Uterus (tissue), 4 donors: ENCODE measurements around the gene L2HGDH. TPM values are rescaled to one million over a fixed set of nuclear protein-coding genes. Genes with fewer than 3 reads are reported as not detected.
"Not testable (repeated sequence)": the region's sequence is repeated elsewhere in the genome, so short reads cannot be mapped to it uniquely, and the experiment has no call there.

ENCODE experiments used
- DNase-seq, 2 donors: peaks; one replicate each; pipeline ENCODE4 v3.0.0-alpha.2; 2019 to 2020
- H3K27ac ChIP-seq, 2 donors: fragments of 200-600 bp; sonication (generic); 1 replicate in 1 of 2; 2 replicates in 1 of 2; pipeline ENCODE4 v1.5.1; 2016 to 2018
- H3K27me3 ChIP-seq, 2 donors: fragments of 200-600 bp; sonication (generic); one replicate each; pipeline ENCODE4 v1.5.1; 2018 to 2019; ENCODE audit warnings: control low read depth in 1 of 2
- H3K36me3 ChIP-seq, 2 donors: fragments of 200-600 bp; sonication (generic); one replicate each; pipeline ENCODE4 v1.5.1; 2019; ENCODE audit warnings: control low read depth in 1 of 2
- H3K4me1 ChIP-seq, 2 donors: fragments of 200-600 bp; sonication (generic); one replicate each; pipeline ENCODE4 v1.5.1; 2018 to 2019; ENCODE audit warnings: control low read depth in 1 of 2
- H3K4me3 ChIP-seq, 2 donors: fragments of 200-600 bp; sonication (generic); 1 replicate in 1 of 2; 2 replicates in 1 of 2; pipeline ENCODE4 v1.5.1; 2018 to 2019; ENCODE audit warnings: mild to moderate bottlenecking in 1 of 2
- H3K9me3 ChIP-seq, 2 donors: fragments of 200-600 bp; sonication (generic); one replicate each; pipeline ENCODE4 v1.5.1; 2019; ENCODE audit warnings: control low read depth in 1 of 2
- POLR2A ChIP-seq, 2 donors: fragments of 450-650 bp; IDR thresholded peaks; one replicate each; pipeline ENCODE4 v1.6.1; 2016; ENCODE audit warnings: antibody characterized with exemption in 2 of 2, mild to moderate bottlenecking in 1 of 2, moderate library complexity in 1 of 2
- intact Hi-C: fragments of 100-400 bp; cut with DNase I; formaldehyde crosslinking; loops from one replicate; pipeline ENCODE4 v1.15.1; 2023; ENCODE audit warnings: low total_unique reads
- total RNA-seq, 4 donors: library from RNA; depleted of rRNA in 3 of 4; stranded (reverse); fragments of >200 nt in 3 of 4; gene quantifications; one replicate each; pipeline versions ENCODE4 v1.1.0 to v1.2.4, GENCODE V29; 2014 to 2023
- TF ChIP-seq, protein P1 (sequence below), 4 experiments: fragments of 200-600 bp in 2 of 4; fragments of 450-650 bp in 2 of 4; sonication (generic) in 2 of 4; IDR thresholded peaks; one replicate each; pipeline ENCODE4 v1.5.1; 2016 to 2019; ENCODE audit warnings: antibody characterized with exemption in 4 of 4, mild to moderate bottlenecking in 2 of 4, moderate library complexity in 1 of 4
- donor health status: DM: yes; HTN: yes; CAD: no.

The L2HGDH gene
- total RNA-seq, 4 donors from 2014 or later, result 0.29 to 7.9 (median 2.5) TPM

GRCh38 chr14:50319721-50320120, 7.7 kb upstream of the L2HGDH start:
- H3K4me3 ChIP-seq, result no peak overlapping the region
- TF ChIP-seq, protein P1, sequence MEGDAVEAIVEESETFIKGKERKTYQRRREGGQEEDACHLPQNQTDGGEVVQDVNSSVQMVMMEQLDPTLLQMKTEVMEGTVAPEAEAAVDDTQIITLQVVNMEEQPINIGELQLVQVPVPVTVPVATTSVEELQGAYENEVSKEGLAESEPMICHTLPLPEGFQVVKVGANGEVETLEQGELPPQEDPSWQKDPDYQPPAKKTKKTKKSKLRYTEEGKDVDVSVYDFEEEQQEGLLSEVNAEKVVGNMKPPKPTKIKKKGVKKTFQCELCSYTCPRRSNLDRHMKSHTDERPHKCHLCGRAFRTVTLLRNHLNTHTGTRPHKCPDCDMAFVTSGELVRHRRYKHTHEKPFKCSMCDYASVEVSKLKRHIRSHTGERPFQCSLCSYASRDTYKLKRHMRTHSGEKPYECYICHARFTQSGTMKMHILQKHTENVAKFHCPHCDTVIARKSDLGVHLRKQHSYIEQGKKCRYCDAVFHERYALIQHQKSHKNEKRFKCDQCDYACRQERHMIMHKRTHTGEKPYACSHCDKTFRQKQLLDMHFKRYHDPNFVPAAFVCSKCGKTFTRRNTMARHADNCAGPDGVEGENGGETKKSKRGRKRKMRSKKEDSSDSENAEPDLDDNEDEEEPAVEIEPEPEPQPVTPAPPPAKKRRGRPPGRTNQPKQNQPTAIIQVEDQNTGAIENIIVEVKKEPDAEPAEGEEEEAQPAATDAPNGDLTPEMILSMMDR (IDR thresholded peaks at IDR 0.05), result no peak
- no peak for TF ChIP-seq POLR2A (IDR thresholded peaks at IDR 0.05)
- no peaks in the 10 kb centered on the region for H3K27me3 ChIP-seq
- no peaks in the 10 kb centered on the region for H3K36me3 ChIP-seq
- peak overlapping the region; percentile 62 to 87 for H3K27ac ChIP-seq
- no peaks in the 10 kb centered on the region for H3K9me3 ChIP-seq
- H3K4me1 ChIP-seq, result no peaks in the 10 kb centered on the region
- no peak for DNase-seq
- intact Hi-C loops, result loop anchor here (2.0 kb wide), 1 partner anchor 213 kb away; the partner anchor contains the start of gene MAP4K5

DNA sequence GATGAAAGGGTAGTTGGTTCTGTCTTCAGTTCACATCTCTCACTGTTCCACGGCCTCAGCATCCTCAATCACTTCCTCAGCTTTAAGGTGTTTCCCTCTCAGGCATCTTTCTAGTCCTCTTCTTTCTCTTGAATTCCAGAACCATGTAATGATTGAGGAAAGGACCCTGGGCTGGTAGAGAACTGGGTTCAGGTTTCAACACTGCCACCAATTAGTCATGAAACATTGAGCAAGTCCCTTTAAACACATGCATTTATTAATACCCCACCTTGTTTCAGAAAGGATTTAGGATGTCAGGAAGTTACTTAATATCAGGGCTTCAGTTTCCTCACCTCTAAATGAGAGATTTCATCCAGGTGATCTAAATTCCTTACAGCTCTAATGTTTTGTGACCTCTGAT, 7.3 kb upstream of the L2HGDH start:
- peak overlapping the region; percentile 62 to 87 for H3K27ac ChIP-seq
- no peaks in the 10 kb centered on the region for H3K27me3 ChIP-seq
- H3K4me3 ChIP-seq, result no peak overlapping the region
- no peak for TF ChIP-seq POLR2A (IDR thresholded peaks at IDR 0.05)
- TF ChIP-seq, protein P1 (IDR thresholded peaks at IDR 0.05), result no peak
- intact Hi-C loops, result loop anchor here (2.0 kb wide), 1 partner anchor 214 kb away; the partner anchor contains the start of gene MAP4K5
- DNase-seq, result no peak
- no peaks in the 10 kb centered on the region for H3K9me3 ChIP-seq
- no peaks in the 10 kb centered on the region for H3K4me1 ChIP-seq
- H3K36me3 ChIP-seq, result no peaks in the 10 kb centered on the region

GRCh38 chr14:50318031-50318626, 6.1 kb upstream of the L2HGDH start:
- no peak for DNase-seq

DNA sequence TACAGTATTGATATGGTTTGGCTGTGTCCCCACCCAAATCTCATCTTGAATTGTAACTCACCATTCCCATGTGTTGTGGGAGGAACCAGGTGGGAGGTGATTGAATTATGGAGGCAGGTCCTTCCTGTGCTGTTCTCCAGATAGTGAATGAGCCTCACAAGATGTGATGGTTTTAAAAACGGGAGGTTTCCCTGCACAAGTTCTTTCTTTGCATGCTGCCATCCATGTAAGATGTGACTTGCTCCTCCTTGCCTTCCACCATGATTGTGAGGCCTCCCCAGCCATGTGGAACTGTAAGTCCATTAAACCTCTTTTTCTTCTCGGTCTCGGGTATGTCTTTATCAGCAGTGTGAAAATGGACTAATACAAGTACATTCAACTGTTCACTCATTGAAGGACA, 2.1 kb upstream of the L2HGDH start:
- intact Hi-C loops, H3K27me3 ChIP-seq, H3K27ac ChIP-seq, H3K9me3 ChIP-seq, H3K4me3 ChIP-seq, H3K36me3 ChIP-seq, H3K4me1 ChIP-seq, DNase-seq: not testable (repeated sequence)

More at GRCh38 chr14:50318031-50318626, 6.1 kb upstream of the L2HGDH start:
- H3K9me3 ChIP-seq, result no peaks in the 10 kb centered on the region
- no peaks in the 10 kb centered on the region for H3K36me3 ChIP-seq
- TF ChIP-seq, protein P1 (IDR thresholded peaks at IDR 0.05), result peak; percentile 62 to 78 (median 66)
- TF ChIP-seq POLR2A (IDR thresholded peaks at IDR 0.05), result no peak
- no peaks in the 10 kb centered on the region for H3K27me3 ChIP-seq
- intact Hi-C loops, result loop anchor here (2.0 kb wide), 1 partner anchor 215 kb away; the partner anchor contains the start of gene MAP4K5
- H3K27ac ChIP-seq, result peak overlapping the region in 1 of 2 donors; percentile 87
- no peak overlapping the region for H3K4me3 ChIP-seq
- H3K4me1 ChIP-seq, result no peaks in the 10 kb centered on the region

GRCh38 chr14:50312734-50313054, 665 bp upstream of the L2HGDH start:
- no peaks in the 10 kb centered on the region for H3K4me1 ChIP-seq
- no peak for DNase-seq
- no peaks in the 10 kb centered on the region for H3K9me3 ChIP-seq
- peak overlapping the region; percentile 72 to 84 for H3K4me3 ChIP-seq
- no peaks in the 10 kb centered on the region for H3K36me3 ChIP-seq
- intact Hi-C loops, result no loop called here
- H3K27me3 ChIP-seq, result no peaks in the 10 kb centered on the region
- peak overlapping the region; percentile 82 to 92 for H3K27ac ChIP-seq
- no peak for TF ChIP-seq POLR2A (IDR thresholded peaks at IDR 0.05)
- TF ChIP-seq, protein P1 (IDR thresholded peaks at IDR 0.05), result no peak
